ENCODE results near the gene APEX2.
"Not testable (repeated sequence)": the region's sequence is repeated elsewhere in the genome, so short reads cannot be mapped to it uniquely, and the experiment has no call there.

GRCh38 chrX:54983306-54983705 lies 16.9 kb upstream of the APEX2 start:
- TF ChIP-seq EZH2 (IDR thresholded peaks at IDR 0.05; ENCODE audit: low read depth), result not testable (repeated sequence)
- TF ChIP-seq, protein P1, sequence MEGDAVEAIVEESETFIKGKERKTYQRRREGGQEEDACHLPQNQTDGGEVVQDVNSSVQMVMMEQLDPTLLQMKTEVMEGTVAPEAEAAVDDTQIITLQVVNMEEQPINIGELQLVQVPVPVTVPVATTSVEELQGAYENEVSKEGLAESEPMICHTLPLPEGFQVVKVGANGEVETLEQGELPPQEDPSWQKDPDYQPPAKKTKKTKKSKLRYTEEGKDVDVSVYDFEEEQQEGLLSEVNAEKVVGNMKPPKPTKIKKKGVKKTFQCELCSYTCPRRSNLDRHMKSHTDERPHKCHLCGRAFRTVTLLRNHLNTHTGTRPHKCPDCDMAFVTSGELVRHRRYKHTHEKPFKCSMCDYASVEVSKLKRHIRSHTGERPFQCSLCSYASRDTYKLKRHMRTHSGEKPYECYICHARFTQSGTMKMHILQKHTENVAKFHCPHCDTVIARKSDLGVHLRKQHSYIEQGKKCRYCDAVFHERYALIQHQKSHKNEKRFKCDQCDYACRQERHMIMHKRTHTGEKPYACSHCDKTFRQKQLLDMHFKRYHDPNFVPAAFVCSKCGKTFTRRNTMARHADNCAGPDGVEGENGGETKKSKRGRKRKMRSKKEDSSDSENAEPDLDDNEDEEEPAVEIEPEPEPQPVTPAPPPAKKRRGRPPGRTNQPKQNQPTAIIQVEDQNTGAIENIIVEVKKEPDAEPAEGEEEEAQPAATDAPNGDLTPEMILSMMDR (conservative IDR thresholded peaks at IDR 0.05), result not testable (repeated sequence)
